Sciatic nerve (tissue), 2 donors: Measurements from ENCODE around the gene CCDC102A. TPM values are rescaled to one million over a fixed set of nuclear protein-coding genes. Genes with fewer than 3 reads are reported as not detected.

Source experiments
- ATAC-seq: fragments of 200-7000 bp; cut with Tn5 transposase; one replicate; pipeline ENCODE4 v1.9.1; 2020; ENCODE audit warnings: mild to moderate bottlenecking, moderate library complexity
- DNase-seq: peaks from one replicate; pipeline ENCODE4 v3.0.0-alpha.2; 2020; ENCODE audit warnings: low spot score
- intact Hi-C: fragments of 100-400 bp; cut with DNase I; formaldehyde crosslinking; loops from one replicate; pipeline ENCODE4 v1.14.2; 2022
- total RNA-seq: library from RNA; stranded (reverse); fragmentation: NEBNext Ultra II Directional; extraction: Animal tissue kit (Norgen Biotek cat#: 25700); gene quantifications from one replicate; pipeline ENCODE4 v1.2.1, GENCODE V29; 2021
- donor health status: DM: no; HTN: no; CAD: no.
- donor health status: DM: no; HTN: no; CAD: no.

CCDC102A gene
- total RNA-seq, 1 donor from 2014 or later = 14.3 TPM

- intact Hi-C loops = no loop called here
- DNase-seq = peak; percentile 91
Measured at GRCh38 chr16:57485916-57486857, 50.2 kb downstream of the CCDC102A start, which contains the start of gene DOK4. DOK4 (minus strand) TSS chr16:57486493; CDS start chr16:57479507, 6,986 bp downstream.

GRCh38 chr16:57485091-57485915 is 51.1 kb downstream of the CCDC102A start:
- peak; percentile 56 for DNase-seq

More at GRCh38 chr16:57485916-57486857, 50.2 kb downstream of the CCDC102A start, which contains the start of gene DOK4:
- peak; percentile 92 for ATAC-seq

GRCh38 chr16:57484515-57485005 is 51.8 kb downstream of the CCDC102A start:
- DNase-seq (no peak), ATAC-seq (no peak)
- intact Hi-C loops = no loop called here

More at GRCh38 chr16:57485091-57485915, 51.1 kb downstream of the CCDC102A start:
- no peak for ATAC-seq
- intact Hi-C loops = no loop called here

GRCh38 chr16:57483725-57484514 is 52.5 kb downstream of the CCDC102A start:
- peak; percentile 59 for DNase-seq
- intact Hi-C loops = no loop called here

GRCh38 chr16:57482845-57483545 is 53.4 kb downstream of the CCDC102A start:
- ATAC-seq (no peak), DNase-seq (peak; percentile 42)
- intact Hi-C loops = no loop called here

More at GRCh38 chr16:57483725-57484514, 52.5 kb downstream of the CCDC102A start:
- no peak for ATAC-seq

- DNase-seq (peak; percentile 51), ATAC-seq (no peak)
- intact Hi-C loops = no loop called here
Measured at GRCh38 chr16:57481421-57481820, 55.0 kb downstream of the CCDC102A start.

- intact Hi-C loops = no loop called here
- ATAC-seq (no peak), DNase-seq (peak; percentile 54)
Measured at GRCh38 chr16:57480754-57481230, 55.6 kb downstream of the CCDC102A start.

GRCh38 chr16:57479976-57480753 is 56.2 kb downstream of the CCDC102A start:
- peak; percentile 68 for DNase-seq
- intact Hi-C loops = no loop called here
- ATAC-seq = peak; percentile 77

GRCh38 chr16:57479205-57479975 is 57.0 kb downstream of the CCDC102A start:
- ATAC-seq (peak; percentile 80), DNase-seq (peak; percentile 72)
- intact Hi-C loops = no loop called here

GRCh38 chr16:57478396-57479204 is 57.8 kb downstream of the CCDC102A start:
- intact Hi-C loops = no loop called here
- ATAC-seq (no peak), DNase-seq (peak; percentile 13)

- intact Hi-C loops = no loop called here
- ATAC-seq (no peak), DNase-seq (no peak)
Measured at GRCh38 chr16:57477531-57478202, 58.7 kb downstream of the CCDC102A start.

- no peak for ATAC-seq
- intact Hi-C loops = no loop called here
- peak; percentile 33 for DNase-seq
Measured at GRCh38 chr16:57476546-57477410, 59.6 kb downstream of the CCDC102A start.

GRCh38 chr16:57475711-57476339 is 60.5 kb downstream of the CCDC102A start:
- intact Hi-C loops = no loop called here
- ATAC-seq = no peak
- no peak for DNase-seq
